LNCAP (cell line): ENCODE data around the gene TRANK1.

Experiments used
- TF ChIP-seq, protein P1 (sequence below): fragments of 450-650 bp; IDR thresholded peaks from 2 replicates; pipeline ENCODE4 v1.5.1; 2017; ENCODE audit warnings: mild to moderate bottlenecking

The TRANK1 gene

DNA sequence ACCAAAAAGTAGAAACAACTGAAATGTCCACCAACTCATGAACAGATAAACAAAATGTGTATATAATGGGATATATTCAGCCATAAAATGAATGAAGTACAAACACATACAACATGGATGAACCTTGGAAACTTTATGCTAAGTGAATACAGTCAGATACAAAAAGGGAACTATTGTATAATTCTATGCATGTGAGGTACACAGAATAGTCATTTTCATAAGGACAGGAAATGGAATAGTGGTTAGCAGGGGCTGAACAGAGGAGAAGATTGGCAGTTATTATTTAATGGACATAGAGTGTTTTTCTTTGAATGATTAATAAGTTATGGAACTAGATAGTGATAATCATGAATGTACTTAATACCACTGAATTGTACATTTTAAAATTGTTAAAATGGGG is 20.0 kb upstream of the TRANK1 start:
- TF ChIP-seq, protein P1, sequence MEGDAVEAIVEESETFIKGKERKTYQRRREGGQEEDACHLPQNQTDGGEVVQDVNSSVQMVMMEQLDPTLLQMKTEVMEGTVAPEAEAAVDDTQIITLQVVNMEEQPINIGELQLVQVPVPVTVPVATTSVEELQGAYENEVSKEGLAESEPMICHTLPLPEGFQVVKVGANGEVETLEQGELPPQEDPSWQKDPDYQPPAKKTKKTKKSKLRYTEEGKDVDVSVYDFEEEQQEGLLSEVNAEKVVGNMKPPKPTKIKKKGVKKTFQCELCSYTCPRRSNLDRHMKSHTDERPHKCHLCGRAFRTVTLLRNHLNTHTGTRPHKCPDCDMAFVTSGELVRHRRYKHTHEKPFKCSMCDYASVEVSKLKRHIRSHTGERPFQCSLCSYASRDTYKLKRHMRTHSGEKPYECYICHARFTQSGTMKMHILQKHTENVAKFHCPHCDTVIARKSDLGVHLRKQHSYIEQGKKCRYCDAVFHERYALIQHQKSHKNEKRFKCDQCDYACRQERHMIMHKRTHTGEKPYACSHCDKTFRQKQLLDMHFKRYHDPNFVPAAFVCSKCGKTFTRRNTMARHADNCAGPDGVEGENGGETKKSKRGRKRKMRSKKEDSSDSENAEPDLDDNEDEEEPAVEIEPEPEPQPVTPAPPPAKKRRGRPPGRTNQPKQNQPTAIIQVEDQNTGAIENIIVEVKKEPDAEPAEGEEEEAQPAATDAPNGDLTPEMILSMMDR, result no peak

DNA sequence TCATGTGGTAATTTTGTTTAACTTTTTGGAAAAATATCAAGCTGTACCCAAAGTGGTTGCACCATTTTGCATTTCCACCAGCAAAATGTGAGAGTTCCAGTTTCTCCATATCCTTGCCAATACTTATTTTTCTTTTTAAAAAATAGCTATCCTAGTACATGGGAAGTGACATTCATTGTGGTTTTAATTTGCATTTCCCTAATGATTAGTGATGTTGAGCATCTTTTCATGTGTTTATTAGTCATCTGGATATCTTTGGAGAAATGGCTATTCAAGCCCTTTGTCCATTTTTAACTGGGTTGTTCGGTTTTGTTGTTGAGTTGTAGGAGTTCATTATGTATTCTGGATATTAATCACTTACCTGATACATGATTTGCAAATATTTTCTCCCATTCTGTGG is 19.5 kb upstream of the TRANK1 start:
- TF ChIP-seq, protein P1, result no peak

DNA sequence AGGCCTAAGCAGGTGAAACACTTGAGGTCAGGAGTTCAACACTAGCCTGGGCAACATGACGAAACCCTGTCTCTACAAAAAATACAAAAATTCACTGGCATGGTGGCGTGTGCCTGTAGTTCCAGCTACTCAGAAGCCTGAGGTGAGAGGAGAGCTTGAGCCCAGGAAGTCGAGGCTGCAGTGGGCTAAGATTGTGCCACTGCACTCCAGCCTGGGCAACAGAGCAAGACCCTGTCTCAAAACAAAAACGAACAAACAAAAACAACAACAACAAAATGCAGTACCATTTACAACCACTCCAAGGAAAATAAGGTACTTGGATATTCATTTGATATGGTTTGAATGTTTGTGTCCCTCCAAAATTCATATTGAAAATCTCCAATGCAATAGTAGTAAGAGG is 15.6 kb upstream of the TRANK1 start:
- TF ChIP-seq, protein P1, result no peak

DNA sequence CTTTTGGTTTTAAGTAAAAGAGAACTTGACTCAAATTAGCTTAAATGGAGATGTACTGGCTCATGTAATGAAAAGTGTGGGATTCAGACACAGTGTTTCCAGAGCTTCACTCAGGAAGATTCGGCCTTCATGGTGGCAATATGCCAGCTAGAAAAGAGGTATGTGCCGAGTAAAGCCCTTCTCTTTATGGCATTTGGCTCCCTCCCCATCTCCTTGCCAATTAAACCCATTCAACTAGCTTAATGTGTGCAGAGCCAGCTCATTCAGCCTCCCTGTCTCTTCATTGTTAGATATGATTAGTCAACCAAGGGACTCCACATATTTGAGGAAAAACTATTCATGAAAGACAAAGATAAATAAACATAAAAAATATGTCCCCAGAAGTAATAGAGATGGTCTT is 15.0 kb upstream of the TRANK1 start:
- TF ChIP-seq, protein P1, result no peak

DNA sequence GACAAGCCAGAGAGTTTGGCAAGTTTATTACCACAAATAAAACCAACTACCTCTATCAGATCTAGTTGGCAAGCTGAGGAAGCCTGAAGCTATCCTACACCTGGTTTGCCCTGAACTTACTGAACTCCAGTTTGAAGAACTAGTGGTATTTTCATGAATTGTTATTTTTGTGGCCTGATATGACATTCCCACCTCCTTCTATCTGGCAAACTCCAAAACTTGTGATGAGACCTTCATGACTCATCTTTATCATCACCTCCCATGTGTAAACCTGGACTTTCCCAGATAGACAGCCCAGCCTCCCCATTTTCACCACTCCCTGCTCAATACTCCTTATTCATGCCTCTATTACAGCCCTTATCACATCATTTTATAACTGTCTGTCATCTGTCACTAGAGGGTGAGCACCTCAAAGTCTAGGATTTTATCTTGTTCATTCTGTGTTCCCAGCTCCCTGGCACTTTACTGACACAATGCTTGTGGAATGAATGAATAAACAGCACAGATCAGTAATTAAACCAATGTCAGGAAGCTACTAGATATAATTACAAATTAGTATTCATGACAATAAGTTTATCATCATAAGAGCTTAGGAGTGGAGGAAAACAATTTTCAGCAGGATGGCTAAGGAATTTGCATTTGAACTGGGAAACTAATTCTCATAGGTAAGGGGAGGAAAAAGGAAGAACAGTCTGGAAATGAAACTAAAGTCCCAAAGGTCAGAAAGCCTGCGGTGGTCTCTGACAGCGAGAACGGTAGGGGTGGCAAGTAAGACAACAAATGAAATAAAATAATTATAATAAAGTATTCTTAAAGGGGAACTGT is 13.2 kb upstream of the TRANK1 start:
- TF ChIP-seq, protein P1, result no peak

DNA sequence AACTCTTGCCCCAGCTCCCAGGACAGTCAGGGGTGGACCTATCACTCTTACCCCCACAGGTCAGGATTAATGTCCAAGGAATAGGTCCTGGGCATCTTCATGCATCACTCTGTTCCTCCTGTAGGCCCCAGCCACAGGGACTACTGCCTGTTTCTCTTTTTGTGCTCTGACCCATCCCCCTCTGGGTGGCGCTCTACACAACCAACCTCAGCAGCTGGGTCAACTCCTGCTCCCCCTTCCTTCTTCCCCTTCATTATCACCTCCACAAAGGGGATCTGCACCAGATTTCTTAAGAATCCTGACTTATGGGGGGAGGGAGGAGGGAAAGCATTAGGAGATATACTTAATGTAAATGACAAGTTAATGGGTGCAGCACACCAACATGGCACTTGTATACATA is 12.2 kb upstream of the TRANK1 start:
- TF ChIP-seq, protein P1, result peak; percentile 25; the same call in 1 of the 2 replicates

DNA sequence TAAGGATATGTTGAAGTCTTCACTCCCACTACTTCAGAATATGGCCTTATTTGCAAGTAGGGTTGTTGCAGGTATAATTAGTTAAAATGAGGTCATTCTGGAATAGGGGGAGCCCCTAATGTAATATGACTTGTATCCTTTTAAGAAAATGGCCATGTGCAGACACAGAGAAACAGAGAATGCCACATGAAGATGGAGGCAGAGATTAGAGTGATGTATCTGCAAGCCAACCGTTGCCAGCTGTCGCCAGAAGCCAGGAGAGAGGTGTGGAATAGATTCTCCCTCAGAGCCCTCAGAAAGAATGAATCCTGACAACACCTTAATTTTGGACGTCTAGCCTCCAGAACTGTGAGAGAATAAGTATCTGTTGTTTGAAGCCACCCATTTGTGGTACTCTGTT is 11.3 kb upstream of the TRANK1 start:
- TF ChIP-seq, protein P1, result no peak
